GM10847 (cell line): ENCODE data around the gene SPEM2.

Source experiments
- POLR2A ChIP-seq: IDR thresholded peaks from 2 replicates; pipeline ENCODE4 v1.6.1; 2011; ENCODE audit not compliant: insufficient read length; ENCODE audit errors: extremely low read depth

The SPEM2 gene

DNA sequence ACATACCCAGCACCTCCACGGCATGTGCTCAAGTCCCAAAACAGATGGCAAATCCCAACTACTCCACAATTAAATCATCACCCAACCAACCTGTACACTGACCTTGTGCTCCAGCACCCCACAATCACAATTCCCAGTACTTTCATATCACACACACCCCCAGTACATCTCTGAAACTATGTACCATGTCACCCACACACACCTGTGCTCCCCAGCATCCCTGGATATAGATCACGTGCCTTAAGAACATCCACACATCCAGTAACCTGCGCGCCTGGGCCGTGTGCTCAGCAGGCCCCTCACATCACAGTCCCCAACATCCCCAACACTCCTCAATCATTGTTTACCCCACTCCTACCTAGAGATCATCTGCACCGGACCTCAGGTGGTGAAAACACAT, 15.7 kb upstream of the SPEM2 start:
- TF ChIP-seq POLR2A = no peak

DNA sequence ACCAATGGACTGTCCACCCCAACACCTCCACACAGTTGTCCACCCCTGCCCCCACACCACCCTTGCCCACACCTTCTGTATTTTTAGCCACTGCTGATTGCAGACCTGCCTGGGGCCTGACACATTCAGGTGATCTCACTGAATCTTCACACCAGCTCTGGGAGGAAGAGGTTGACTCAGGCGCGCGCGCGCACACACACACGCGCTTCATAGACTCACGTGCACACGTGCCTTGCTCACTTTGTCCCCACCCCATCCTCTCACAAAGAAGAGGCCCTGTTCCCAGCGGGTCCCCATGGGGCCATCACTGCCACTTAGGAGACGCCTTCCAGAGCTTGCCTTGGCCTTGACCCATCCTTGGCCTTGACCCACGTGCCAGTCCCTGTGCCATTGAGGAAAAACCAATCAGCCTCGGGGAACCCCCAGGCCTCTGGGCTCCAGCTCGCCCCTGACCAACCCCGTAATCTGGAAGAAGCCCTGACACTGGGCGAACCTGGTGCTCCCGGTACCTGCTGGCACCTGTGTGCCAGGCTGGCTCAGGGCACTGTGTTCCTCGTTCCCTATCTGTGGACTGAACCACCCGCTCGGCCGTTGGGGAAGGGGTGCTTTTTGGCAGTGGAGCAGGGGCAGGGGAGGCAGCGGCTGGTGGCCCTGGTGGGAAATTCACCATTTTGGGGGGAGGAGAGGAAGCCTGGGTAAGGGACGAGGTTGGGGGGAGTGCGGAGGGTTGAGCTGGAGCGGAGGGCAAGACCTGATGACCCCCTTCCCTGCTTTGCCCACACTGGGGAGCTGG, 14.6 kb upstream of the SPEM2 start:
- TF ChIP-seq POLR2A = no peak

DNA sequence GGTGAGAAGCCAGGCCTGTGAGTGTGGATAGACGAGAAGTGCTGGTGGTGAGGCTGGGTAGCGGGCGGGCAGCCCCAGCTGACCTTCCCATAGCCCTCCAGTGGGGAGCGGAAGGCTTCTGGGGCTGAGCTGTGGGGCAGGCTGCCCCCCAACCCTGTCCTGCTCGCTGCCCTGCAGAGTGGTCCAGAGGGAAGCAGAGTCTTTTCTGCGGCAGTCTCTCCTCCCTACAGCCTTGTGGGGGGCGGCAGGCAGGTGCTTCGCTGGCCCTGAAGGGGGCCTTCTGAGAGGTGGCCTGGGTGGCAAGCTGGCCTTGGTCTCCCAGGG, 14.0 kb upstream of the SPEM2 start:
- TF ChIP-seq POLR2A = no peak

DNA sequence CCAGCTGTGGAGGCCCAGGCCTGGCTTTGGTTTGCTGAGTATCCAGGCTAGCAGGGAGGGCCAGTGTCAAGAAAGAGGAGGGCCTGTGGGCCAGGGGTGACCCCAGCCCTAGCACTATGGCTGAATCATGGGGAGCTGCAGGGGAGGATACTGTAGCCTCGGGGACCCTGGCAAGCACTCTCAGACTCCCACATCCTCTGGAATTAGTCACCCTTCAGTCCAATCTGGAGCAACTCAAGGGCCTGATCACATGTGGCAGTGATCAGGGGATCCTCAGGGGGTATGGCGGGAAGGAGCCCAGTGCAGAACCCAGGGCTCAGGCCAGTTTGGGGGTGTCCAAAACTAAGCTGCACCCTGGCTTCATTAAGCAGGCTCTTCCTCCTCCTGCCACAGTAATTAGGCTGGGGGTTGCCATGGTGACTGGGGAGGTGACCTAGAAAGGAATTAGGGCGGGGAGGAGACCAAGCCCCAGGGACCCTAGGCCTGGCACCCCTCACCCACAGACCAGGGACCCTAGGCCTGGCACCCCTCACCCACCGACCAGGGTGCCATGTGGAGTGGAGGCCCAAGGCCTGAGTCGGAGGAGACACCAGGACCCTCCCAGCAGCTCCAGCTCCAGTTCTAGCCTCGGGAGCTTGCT, 11.9 kb upstream of the SPEM2 start:
- TF ChIP-seq POLR2A = no peak

DNA sequence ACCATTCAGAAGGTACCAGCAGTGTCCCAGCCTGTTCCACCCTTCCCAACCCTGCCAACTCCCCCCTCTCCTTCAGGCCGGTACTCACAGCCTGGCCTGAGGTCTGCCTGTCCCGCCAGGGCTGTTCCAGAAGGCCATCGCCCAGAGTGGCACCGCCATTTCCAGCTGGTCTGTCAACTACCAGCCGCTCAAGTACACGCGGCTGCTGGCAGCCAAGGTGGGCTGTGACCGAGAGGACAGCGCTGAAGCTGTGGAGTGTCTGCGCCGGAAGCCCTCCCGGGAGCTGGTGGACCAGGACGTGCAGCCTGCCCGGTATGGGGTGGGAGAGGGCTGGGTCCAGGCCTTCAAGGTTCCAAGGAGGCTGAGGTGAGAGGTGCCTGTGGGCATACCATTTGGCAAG, 10.6 kb upstream of the SPEM2 start:
- TF ChIP-seq POLR2A = no peak

DNA sequence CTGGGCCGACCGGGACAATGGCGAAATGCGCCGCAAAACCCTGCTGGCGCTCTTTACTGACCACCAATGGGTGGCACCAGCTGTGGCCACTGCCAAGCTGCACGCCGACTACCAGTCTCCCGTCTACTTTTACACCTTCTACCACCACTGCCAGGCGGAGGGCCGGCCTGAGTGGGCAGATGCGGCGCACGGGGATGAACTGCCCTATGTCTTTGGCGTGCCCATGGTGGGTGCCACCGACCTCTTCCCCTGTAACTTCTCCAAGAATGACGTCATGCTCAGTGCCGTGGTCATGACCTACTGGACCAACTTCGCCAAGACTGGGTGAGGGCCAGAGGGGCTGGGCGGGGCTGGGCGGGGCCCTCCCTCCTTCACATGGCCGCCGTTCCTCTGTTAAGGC, 9.6 kb upstream of the SPEM2 start:
- TF ChIP-seq POLR2A = no peak

DNA sequence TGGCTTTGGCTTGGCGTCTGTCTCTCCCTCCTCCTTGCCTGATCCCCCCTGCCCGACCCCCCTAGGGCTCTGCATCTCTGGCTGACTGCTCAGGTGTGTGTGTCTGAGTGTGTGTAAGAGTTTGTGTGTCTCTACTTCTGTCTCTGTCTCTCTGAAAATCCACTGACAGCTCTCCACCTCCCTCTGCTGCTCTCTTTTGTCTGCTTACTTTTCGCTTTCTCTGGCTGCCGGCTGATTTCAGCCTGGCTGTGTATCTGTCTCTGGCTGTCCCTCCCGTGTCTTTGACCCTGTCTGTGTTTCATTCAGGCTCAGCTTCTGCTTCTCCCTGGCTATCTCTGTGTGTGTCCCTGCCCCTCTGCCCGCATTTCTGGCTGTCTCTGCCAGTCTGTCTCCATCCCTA, 9.1 kb upstream of the SPEM2 start:
- no peak for TF ChIP-seq POLR2A

DNA sequence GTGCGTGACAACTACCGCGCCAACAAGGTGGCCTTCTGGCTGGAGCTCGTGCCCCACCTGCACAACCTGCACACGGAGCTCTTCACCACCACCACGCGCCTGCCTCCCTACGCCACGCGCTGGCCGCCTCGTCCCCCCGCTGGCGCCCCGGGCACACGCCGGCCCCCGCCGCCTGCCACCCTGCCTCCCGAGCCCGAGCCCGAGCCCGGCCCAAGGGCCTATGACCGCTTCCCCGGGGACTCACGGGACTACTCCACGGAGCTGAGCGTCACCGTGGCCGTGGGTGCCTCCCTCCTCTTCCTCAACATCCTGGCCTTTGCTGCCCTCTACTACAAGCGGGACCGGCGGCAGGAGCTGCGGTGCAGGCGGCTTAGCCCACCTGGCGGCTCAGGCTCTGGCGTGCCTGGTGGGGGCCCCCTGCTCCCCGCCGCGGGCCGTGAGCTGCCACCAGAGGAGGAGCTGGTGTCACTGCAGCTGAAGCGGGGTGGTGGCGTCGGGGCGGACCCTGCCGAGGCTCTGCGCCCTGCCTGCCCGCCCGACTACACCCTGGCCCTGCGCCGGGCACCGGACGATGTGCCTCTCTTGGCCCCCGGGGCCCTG, 8.3 kb upstream of the SPEM2 start:
- TF ChIP-seq POLR2A = no peak

DNA sequence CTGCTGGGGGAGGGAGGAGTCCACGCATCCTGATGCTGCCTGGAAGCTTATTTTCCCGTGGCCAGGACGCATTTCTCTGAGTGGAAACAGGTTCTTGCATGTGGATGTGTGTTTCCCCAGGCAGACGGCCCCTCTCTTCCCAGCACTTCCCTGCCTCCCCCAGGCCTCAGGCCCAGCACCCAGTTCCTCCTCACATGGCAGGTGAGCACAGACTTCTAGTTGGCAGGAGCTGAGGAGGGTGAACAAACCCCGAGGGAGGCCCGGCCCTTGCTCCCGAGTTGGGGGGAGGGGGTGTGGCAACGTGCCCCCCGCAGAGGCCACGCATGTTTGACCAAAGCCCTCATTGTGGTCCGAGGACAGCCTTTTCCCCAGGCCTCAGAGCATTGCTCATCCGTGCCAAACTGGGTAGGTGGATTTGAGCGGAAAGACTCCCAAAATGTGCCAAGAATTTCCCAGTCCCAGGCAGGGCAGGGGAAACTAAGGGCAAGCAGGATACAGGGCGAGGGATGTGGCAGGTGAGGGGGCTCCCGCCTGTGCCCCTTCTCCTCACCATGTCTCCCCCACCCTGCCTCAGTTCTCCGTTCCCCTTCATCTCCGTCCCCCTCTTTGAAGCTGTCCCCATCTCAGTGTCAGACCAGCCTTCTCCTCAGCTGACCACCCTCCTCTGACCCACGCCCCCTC, 6.8 kb upstream of the SPEM2 start:
- TF ChIP-seq POLR2A = no peak

DNA sequence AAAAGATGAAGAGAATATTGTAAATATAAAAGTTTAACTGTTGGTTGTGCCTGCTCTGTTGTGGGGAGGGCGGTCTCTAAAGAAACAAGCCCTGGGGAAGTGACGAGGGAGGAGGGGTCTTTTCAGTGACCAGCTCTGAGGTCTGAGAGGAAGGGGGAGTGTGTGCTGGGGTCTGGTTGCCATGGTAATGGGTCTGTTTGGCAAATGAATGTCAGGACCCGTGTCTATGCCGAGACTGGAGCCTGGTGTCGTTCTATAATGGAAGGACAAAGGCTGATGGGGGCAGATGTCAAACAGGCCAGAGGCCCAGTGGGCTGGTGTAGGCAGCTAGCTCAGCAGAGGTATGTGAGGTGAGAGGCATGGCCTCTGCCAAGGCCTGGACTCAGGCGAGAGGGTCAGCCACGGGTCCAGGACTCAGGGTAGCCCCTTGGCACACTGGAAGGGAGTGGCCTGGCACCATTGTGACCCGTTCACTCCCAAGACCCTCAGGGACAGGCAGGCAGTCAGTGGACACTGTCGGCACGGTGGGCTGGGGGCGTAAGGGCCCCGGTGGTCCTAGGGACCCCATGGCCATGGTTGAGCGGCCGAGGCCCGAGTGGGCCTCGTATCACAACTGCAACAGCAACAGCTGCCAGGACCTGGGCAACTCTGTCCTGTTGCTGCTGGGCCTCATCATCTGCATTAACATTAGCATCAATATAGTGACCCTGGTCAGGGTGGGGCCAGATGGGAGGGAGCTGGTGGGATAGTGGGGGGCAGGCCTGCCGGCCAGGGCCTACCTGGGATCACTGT, 5.4 kb upstream of the SPEM2 start, which contains the start of gene SPEM1:
SPEM1 (plus strand) TSS at position 506 of the 792 bp plus-strand sequence; CDS start at position 567, 61 bp downstream.
- no peak for TF ChIP-seq POLR2A

DNA sequence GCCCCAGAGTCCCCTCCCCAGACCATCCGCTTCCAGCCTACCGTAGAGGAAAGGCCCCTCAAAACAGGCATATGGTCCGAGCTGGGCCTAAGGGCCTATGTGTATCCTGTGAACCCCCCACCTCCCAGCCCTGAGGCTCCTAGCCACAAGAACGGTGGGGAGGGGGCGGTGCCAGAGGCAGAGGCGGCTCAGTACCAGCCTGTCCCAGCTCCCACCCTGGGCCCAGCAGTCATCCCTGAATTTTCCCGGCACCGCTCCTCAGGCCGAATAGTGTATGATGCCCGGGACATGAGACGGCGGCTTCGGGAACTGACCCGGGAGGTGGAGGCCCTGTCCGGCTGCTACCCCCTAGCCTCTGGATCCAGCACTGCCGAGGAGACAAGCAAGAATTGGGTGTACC, 4.2 kb upstream of the SPEM2 start:
- TF ChIP-seq POLR2A = no peak

DNA sequence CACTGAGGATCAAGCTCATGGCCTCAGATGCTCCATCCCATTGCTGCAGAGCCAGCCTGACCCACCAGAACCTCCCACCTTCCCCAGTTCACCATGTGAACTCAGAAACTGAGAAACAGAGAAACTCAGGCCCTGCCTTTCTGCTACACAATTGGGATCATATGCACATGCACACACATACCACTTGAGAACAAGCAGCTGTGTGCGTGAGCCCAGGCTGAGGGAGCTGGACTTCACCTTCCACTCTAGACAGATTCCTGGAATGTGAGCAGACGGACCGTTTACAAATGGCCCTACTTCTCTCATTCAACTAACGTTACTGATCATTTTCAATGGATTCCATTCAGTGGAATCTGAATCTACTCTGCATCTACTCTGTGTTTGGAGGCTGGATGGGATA, 1.7 kb upstream of the SPEM2 start:
- no peak for TF ChIP-seq POLR2A

DNA sequence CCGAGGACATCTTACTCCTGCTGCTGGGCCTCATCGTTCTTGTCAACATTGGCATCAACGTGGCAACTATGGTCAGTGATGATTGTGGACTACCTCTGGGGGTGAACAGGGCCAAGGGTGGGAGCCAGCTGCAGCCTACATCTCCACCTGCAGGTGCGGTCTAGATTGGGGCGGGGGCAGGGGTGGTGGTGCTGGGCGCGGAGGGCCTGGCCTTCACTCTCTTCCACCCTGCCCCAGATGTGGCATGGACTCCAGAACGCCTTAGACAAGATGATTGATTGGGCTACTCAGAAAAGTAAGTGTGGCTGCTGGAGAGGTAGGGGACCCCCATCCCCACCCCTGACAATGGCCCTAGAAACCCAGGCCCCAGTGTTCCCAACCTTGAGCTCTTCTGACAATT, 340 bp downstream of the SPEM2 start:
- TF ChIP-seq POLR2A = no peak

DNA sequence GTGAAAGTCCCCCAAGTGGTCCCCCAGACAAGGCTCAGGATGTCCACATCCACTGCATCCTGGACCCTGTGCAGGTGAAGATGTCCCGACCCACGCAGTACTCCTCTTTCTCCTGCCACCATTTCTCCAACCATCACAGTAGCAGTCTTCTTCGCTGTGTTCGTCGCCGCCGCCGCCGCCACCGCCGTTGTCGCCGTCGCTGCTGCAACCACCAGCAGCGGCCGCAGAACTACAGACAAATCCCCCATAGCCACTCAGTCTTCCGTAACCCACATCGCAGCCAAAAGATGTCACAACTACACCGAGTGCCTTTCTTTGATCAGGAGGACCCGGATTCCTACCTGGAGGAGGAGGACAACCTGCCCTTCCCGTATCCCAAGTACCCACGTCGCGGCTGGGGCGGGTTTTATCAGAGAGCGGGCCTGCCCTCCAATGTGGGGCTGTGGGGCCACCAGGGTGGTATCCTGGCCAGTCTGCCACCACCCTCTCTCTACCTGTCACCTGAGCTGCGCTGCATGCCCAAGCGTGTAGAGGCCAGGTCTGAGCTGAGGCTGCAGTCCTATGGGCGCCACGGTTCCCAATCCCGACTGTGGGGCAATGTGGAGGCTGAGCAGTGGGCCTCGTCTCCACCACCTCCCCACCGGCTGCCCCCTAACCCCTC, 917 bp downstream of the SPEM2 start:
- TF ChIP-seq POLR2A = no peak
